ENCODE data around the gene GALNT10.

The GALNT10 gene

GRCh38 chr5:154300207-154300883, 109.8 kb downstream of the GALNT10 start:
- DNase-seq = no peak

- no peak for DNase-seq
Observed at GRCh38 chr5:154301726-154302125, 111.2 kb downstream of the GALNT10 start.

GRCh38 chr5:154302161-154302560, 111.6 kb downstream of the GALNT10 start:
- no peak for DNase-seq

GRCh38 chr5:154303133-154303532, 112.6 kb downstream of the GALNT10 start:
- no peak for DNase-seq

- DNase-seq = no peak
Observed at GRCh38 chr5:154308443-154309370, 118.2 kb downstream of the GALNT10 start.

- no peak for DNase-seq
Observed at GRCh38 chr5:154309371-154309745, 118.8 kb downstream of the GALNT10 start.

GRCh38 chr5:154309805-154310204, 119.3 kb downstream of the GALNT10 start:
- no peak for DNase-seq

GRCh38 chr5:154311362-154311761, 120.8 kb downstream of the GALNT10 start:
- DNase-seq = peak; percentile 64

GRCh38 chr5:154312000-154312399, 121.5 kb downstream of the GALNT10 start:
- DNase-seq = no peak

GRCh38 chr5:154312576-154312975, 122.0 kb downstream of the GALNT10 start:
- no peak for DNase-seq

GRCh38 chr5:154313360-154314017, 123.0 kb downstream of the GALNT10 start:
- no peak for DNase-seq

- DNase-seq = no peak
Observed at GRCh38 chr5:154315196-154315595, 124.7 kb downstream of the GALNT10 start.

- no peak for DNase-seq
Observed at GRCh38 chr5:154315756-154316155, 125.2 kb downstream of the GALNT10 start.

GRCh38 chr5:154316223-154316935, 125.8 kb downstream of the GALNT10 start:
- no peak for DNase-seq

GRCh38 chr5:154317916-154318315, 127.4 kb downstream of the GALNT10 start:
- no peak for DNase-seq

GRCh38 chr5:154318691-154319090, 128.2 kb downstream of the GALNT10 start:
- DNase-seq = no peak

GRCh38 chr5:154319736-154320135, 129.2 kb downstream of the GALNT10 start:
- no peak for DNase-seq

- no peak for DNase-seq
Observed at GRCh38 chr5:154320224-154321089, 129.9 kb downstream of the GALNT10 start.

GRCh38 chr5:154321546-154321945, 131.0 kb downstream of the GALNT10 start:
- DNase-seq = no peak

GRCh38 chr5:154324033-154324432, 133.5 kb downstream of the GALNT10 start:
- DNase-seq = no peak

GRCh38 chr5:154325566-154325965, 135.0 kb downstream of the GALNT10 start:
- no peak for DNase-seq

- DNase-seq = no peak
Observed at GRCh38 chr5:154329062-154329461, 138.5 kb downstream of the GALNT10 start.

Data from MV-4-11 (cell line).